ENCODE measurements around the gene PLEKHM3. TPM values are rescaled to one million over a fixed set of nuclear protein-coding genes. Genes with fewer than 3 reads are reported as not detected.
A peak's percentile ranks its signal among the peaks of the same experiment; 100 is the strongest.

Gene PLEKHM3
- total and polyA plus RNA-seq, 2 of the 13 experiments (the other 11 are each of a cell fraction or from before 2014, with no cell fraction given): 4.5 to 4.7 TPM

GRCh38 chr2:208025037-208025813 lies at the start of gene PLEKHM3 (continued):
- no peak; the same call in 1 of the 2 replicates for TF ChIP-seq ZNF512 (CRISPR knock-in tag; IDR thresholded peaks at IDR 0.05)
- peak; percentile 96; the same call in 1 of the 2 replicates for TF ChIP-seq ZNF816 (CRISPR knock-in tag; IDR thresholded peaks at IDR 0.05; ENCODE audit: borderline replicate concordance)
- peak; percentile 96 for TF ChIP-seq ZNF761 (CRISPR knock-in tag; conservative IDR thresholded peaks at IDR 0.05)
- peak; percentile 69 for TF ChIP-seq SRSF1 (optimal IDR thresholded peaks at IDR 0.05; ENCODE audit: low read depth, low read length)
- peak; percentile 29; the same call in 1 of the 2 replicates for TF ChIP-seq NCOR1 (IDR thresholded peaks at IDR 0.05; ENCODE audit: borderline replicate concordance, low read length)
- peak; percentile 92 for TF ChIP-seq ETV6 (CRISPR knock-in tag; conservative IDR thresholded peaks at IDR 0.05)
- peak; percentile 98 for TF ChIP-seq ZNF605 (CRISPR knock-in tag; IDR thresholded peaks at IDR 0.05)
- no peak for TF ChIP-seq SYNCRIP (IDR thresholded peaks at IDR 0.05; ENCODE audit: insufficient read depth, low read depth, low read length)
- TF ChIP-seq NR0B2 (CRISPR knock-in tag; IDR thresholded peaks at IDR 0.05): peak; percentile 97; the same call in 1 of the 2 replicates
- no peak for TF ChIP-seq ZFP36 (IDR thresholded peaks at IDR 0.05; ENCODE audit: borderline replicate concordance, low read depth, low read length, partially characterized antibody)
- no peak for TF ChIP-seq RFX1 (IDR thresholded peaks at IDR 0.05)
- no peak for TF ChIP-seq LCORL (IDR thresholded peaks at IDR 0.05)
- peak; percentile 80 for TF ChIP-seq LCORL (CRISPR knock-in tag; IDR thresholded peaks at IDR 0.05)
- 0 out of 2 replicates have a peak, but pooled peaks have one; percentile 41 for TF ChIP-seq HNRNPUL1 (IDR thresholded peaks at IDR 0.05; ENCODE audit: low read depth, low read length)
- no peak; the same call in 1 of the 2 replicates for TF ChIP-seq ZBTB43 (CRISPR knock-in tag; conservative IDR thresholded peaks at IDR 0.05)
- TF ChIP-seq ISX (CRISPR knock-in tag; conservative IDR thresholded peaks at IDR 0.05): 0 out of 2 replicates have a peak, but pooled peaks have one; percentile 77
- TF ChIP-seq ZNF670 (CRISPR knock-in tag; IDR thresholded peaks at IDR 0.05; ENCODE audit: borderline replicate concordance): peak; percentile 100
- TF ChIP-seq CENPT (CRISPR knock-in tag; IDR thresholded peaks at IDR 0.05; ENCODE audit: low read depth): no peak
- TF ChIP-seq SMAD1 (CRISPR knock-in tag; IDR thresholded peaks at IDR 0.05; ENCODE audit: borderline replicate concordance, low read depth): peak; percentile 98; the same call in 1 of the 2 replicates
- peak; percentile 98 for TF ChIP-seq RBM39 (IDR thresholded peaks at IDR 0.05; ENCODE audit: low read depth, low read length, poor library complexity, severe bottlenecking)
- TF ChIP-seq PPARG (CRISPR knock-in tag; conservative IDR thresholded peaks at IDR 0.05): peak; percentile 84
- no peak for TF ChIP-seq EZH2 (conservative IDR thresholded peaks at IDR 0.05; ENCODE audit: low read depth, low read length)
- peak; percentile 100 for TF ChIP-seq KDM3A (CRISPR knock-in tag; IDR thresholded peaks at IDR 0.05; ENCODE audit: low read depth)
- 0 out of 2 replicates have a peak, but pooled peaks have one; percentile 73 for TF ChIP-seq ZNF850 (CRISPR knock-in tag; conservative IDR thresholded peaks at IDR 0.05)
- peak; percentile 90 for TF ChIP-seq MXD3 (CRISPR knock-in tag; IDR thresholded peaks at IDR 0.05)

Measured in HepG2 (cell line).